IgD-negative memory B cell (primary cell): Measurements from ENCODE around the gene FTO. TPM values are rescaled to one million over a fixed set of nuclear protein-coding genes. Genes with fewer than 3 reads are reported as not detected.
A peak's percentile ranks its signal among the peaks of the same experiment; 100 is the strongest.

Source experiments
- H3K27ac Mint-ChIP-seq, 3 donors: one replicate each; pipeline ENCODE4 v1.8.0; 2020 to 2022; ENCODE audit warnings: mild to moderate bottlenecking in 3 of 3, mixed read lengths in 3 of 3, moderate library complexity in 1 of 3
- H3K27me3 Mint-ChIP-seq: one replicate; pipeline ENCODE4 v1.8.0; 2021; ENCODE audit warnings: mixed read lengths
- H3K36me3 Mint-ChIP-seq: one replicate; pipeline ENCODE4 v1.8.0; 2020; ENCODE audit warnings: mild to moderate bottlenecking, mixed read lengths
- H3K4me1 Mint-ChIP-seq, 3 donors: one replicate each; pipeline ENCODE4 v1.8.0; 2020 to 2022; ENCODE audit warnings: mixed read lengths in 3 of 3, mild to moderate bottlenecking in 1 of 3
- H3K4me3 Mint-ChIP-seq, 4 donors: one replicate each; pipeline ENCODE4 v1.8.0; 2020 to 2022; ENCODE audit warnings: mild to moderate bottlenecking in 4 of 4, mixed read lengths in 4 of 4, moderate library complexity in 3 of 4
- H3K9me3 Mint-ChIP-seq, 3 donors: one replicate each; pipeline ENCODE4 v1.8.0; 2020 to 2021; ENCODE audit warnings: mixed read lengths in 3 of 3, mild to moderate bottlenecking in 1 of 3
- polyA plus RNA-seq: library from polyadenylated mRNA; unstranded; fragments of 300-500 nt; fragmentation: Illumina TruSeq; gene quantifications from one replicate; pipeline ENCODE4 v1.2.3, GENCODE V29; 2021

FTO gene
- polyA plus RNA-seq, 1 donor from 2014 or later = 53.2 TPM

DNA sequence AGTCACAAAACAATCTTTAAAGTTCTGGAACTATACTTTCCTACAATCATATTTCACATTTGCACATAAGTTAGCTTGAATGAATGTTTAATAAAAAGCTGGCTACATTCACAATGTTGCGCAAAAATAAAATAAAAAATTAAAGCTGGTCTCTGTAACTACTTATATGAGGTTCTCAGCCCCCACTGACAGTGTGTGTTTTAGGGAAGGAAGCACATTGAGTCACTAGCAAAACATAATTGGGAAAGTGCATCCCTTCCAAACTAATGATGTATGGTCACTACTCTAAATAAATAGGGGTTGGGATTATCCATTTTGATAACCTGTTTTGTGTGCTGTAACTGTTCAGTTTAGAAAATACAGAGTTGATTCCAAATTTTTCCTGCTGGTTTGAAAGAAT, 330.7 kb downstream of the FTO start:
- Mint-ChIP-seq H3K27ac (no peak overlapping the region), H3K36me3 (peaks cover 8% of the 10 kb centered on the region), H3K4me1 (no peaks in the 10 kb centered on the region), H3K9me3 (peaks cover 4 to 7% (median 4%) of the 10 kb centered on the region in 3 donors), H3K4me3 (no peak overlapping the region), H3K27me3 (no peaks in the 10 kb centered on the region)

DNA sequence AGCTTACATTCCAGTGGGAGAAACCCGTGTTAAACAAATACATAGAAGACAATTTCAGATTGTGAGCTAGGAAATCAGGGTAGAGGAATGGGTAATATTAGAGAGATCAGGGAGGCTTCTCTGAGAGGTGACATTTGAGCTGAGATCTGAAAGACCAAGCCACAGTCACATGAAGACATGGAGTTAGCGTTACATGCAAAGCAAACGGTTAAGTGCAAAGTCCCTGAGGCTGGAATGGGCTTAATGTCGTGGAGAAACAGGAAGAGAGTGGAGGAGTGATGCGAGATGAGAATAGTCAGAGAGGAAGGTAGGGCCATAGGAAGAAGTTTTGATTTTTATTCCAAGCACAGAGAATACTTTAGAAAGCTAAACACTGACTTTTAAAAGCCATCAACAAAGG, 336.5 kb downstream of the FTO start:
- Mint-ChIP-seq H3K9me3 (peaks cover 0 to 4% (median 0%) of the 10 kb centered on the region in 3 donors), H3K4me3 (no peak overlapping the region), H3K27ac (no peak overlapping the region), H3K27me3 (no peaks in the 10 kb centered on the region), H3K36me3 (peaks cover 17% of the 10 kb centered on the region), H3K4me1 (no peaks in the 10 kb centered on the region)

DNA sequence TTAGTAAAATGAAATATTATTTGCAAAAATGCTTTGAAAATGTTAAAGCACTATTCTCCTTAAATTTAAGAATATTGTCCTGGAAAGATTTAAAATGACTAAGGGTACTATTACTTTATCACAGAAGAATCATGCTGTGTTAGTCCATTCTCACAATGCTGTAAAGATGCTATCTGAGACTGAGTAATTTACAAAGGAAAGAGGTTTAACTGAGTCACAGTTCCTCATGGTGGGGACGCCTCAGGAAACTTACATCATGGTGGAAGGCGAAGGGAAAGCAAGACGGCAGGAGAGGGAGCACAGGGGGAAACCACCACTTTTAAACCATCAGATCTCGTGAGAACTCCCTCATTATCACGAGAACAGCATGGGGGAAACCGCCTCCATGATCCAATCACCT, 337.0 kb downstream of the FTO start:
- no peak overlapping the region for H3K27ac Mint-ChIP-seq
- peaks cover 0 to 4% (median 0%) of the 10 kb centered on the region in 3 donors for H3K9me3 Mint-ChIP-seq
- no peaks in the 10 kb centered on the region for H3K27me3 Mint-ChIP-seq
- H3K36me3 Mint-ChIP-seq = peaks cover 17% of the 10 kb centered on the region
- H3K4me1 Mint-ChIP-seq = no peaks in the 10 kb centered on the region
- H3K4me3 Mint-ChIP-seq = no peak overlapping the region

DNA sequence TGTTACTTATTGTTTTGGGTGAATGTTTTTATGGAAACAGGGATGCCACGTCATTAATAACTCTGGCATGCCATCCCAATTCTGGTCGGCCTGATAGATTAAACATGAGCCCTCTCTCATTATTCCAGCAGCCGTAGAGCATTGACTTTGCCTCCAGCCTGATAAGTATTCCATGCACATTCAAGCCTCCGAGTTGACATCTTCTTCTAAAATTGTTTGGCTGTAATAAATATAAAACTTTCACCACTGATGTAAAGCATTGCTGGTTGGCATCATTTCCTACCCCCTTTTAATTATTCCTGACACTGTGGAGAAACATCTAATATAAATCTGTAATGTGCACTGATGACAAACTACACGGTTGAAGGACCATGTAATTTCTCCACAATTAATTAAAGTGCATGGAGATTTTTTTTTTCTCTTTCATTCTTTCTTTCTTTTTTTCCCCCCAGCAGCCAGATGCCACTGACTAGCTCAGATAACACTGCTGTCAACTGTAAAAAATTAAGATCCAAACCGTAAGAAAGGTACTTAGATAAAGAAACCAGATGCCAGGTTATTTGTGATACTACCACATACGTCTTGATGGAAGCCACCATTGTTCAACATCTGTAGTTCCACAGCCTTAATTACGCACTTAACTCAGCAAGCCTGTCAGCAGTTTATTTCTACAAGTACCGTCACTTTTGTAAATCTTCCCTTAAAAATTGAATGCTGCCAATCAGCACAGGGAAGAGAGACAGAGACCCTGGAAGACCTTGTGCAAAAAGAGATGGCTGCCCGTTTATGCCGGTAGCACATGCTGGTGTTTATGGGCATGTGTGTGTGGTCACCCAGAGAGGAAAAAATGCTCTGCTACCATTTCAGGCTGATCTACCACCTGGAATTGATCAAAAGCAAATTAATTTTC, 344.9 kb downstream of the FTO start:
- Mint-ChIP-seq H3K27ac (no peak overlapping the region), H3K4me3 (no peak overlapping the region), H3K4me1 (no peaks in the 10 kb centered on the region), H3K9me3 (no peaks in the 10 kb centered on the region), H3K36me3 (no peaks in the 10 kb centered on the region), H3K27me3 (no peaks in the 10 kb centered on the region)

DNA sequence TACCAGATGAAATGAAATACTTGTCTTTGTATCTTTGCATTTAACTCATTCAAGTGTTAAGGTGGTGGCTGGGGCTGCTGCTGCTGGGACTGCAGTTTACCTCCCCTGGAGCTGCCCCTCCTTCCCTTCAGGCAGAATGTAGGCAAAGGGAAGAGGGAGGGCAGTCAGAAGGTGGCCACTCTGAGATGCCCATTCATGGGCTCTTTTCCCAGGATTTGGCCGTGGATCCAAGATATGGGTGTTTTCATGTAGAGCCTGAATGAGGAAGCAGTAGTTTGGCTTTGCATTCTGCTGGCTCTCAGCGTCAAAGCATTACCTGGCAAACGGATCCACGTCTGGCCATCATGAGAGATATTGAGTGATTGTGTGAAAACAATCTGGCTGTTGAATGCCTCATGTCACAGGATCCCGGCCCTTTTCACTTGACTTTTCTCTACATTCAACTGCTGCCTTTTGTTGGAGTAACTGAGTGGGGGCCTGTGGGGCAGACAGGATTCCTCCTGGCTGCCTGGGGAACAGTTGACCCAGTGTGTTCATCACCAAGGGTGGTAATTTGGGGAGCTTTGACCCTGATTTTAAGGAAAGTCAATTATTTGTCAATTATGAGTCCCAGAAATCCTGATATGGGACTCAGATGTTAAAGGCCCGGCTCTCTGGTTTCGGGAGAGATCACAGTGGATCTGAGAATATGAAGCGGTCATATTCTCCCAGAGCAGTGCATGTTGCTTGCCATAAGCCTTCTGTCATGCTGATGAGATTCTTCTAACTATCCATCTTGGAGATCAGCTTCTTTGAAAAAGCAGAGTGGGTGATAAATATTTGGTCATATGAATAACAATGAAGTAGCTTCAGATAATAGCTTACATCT, 345.9 kb downstream of the FTO start:
- H3K4me1 Mint-ChIP-seq = no peaks in the 10 kb centered on the region
- no peaks in the 10 kb centered on the region for H3K27me3 Mint-ChIP-seq
- H3K27ac Mint-ChIP-seq = no peak overlapping the region
- H3K9me3 Mint-ChIP-seq = no peaks in the 10 kb centered on the region
- H3K4me3 Mint-ChIP-seq = peak overlapping the region in 1 of 4 donors; percentile 28
- no peaks in the 10 kb centered on the region for H3K36me3 Mint-ChIP-seq

DNA sequence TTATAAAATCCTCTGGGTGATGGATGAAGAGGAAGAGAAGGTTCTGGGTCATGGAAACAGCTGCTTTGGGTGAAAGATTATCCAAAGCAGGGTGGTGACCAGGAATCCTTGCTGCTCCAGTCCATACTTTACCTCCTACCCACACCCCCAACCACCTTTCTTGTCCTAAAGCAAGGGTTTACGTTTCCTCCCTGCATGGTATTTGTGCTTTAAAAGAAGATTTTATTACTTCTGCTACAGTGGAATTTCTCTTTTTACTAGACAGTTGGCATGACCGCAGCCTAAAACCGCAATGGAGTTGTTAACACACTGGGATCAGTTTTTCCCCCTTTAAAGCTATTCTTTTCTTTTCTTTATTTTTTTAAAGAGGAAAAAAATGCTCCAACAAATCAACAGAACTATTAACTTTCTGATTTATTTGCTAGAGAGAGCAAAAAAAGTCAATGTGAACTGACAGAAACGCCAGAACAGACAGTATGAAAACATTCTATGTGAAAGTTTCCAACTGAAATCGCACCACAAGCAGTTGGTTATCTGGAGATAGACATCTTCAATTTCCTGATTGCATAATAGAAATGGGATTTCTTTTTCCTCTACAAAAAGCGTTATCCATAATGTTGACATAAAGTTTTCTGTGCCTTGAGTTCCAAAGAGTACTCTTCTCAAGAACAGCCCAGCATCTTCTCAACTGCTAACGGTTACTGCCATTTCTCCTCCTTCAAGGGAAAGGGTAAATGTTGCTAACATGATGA, 346.7 kb downstream of the FTO start:
- Mint-ChIP-seq H3K9me3 (no peaks in the 10 kb centered on the region), H3K27ac (no peak overlapping the region), H3K27me3 (no peaks in the 10 kb centered on the region), H3K4me1 (no peaks in the 10 kb centered on the region), H3K4me3 (no peak overlapping the region), H3K36me3 (no peaks in the 10 kb centered on the region)

DNA sequence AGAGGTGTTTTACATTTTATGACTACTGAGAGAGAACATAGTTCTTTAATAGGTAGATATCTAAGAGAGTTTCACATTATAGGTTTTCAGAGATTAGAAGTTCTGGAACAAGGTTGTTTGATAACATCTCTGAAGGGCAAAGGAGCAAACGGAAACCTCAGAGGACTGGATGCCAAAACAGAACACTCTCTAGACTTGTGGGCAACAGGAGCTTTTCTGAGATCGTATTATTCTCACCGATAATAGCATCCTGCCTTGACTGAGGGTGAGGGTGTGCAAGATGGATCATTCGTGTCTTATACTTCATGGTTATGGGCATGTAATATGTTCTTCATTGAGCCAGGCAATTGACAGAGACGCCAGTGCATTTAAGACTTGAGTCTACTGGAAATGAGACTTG, 347.9 kb downstream of the FTO start:
- Mint-ChIP-seq H3K4me3 (no peak overlapping the region), H3K4me1 (no peaks in the 10 kb centered on the region), H3K27me3 (no peaks in the 10 kb centered on the region), H3K27ac (no peak overlapping the region), H3K36me3 (peaks cover 2% of the 10 kb centered on the region), H3K9me3 (no peaks in the 10 kb centered on the region)

DNA sequence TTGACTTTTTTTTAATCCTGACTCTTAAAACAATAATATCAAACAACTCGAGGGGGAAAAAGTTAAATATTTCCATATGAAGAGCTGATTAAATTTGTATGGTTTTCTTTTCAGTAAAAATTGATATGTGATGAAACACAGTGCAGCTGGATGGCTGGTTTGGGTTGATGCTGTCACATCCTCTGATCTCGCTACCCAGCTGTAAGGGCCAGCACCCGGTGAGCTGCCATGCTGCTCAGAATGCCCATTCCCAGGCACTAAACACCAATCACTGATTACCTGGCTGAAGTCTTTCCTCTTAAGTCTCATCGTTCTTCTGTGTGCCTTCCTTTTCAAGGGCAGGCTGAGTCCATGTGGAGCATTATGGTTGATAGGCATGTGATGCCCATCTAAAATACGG, 348.3 kb downstream of the FTO start:
- H3K36me3 Mint-ChIP-seq = peaks cover 2% of the 10 kb centered on the region
- H3K4me1 Mint-ChIP-seq = no peaks in the 10 kb centered on the region
- no peak overlapping the region for H3K4me3 Mint-ChIP-seq
- no peaks in the 10 kb centered on the region for H3K9me3 Mint-ChIP-seq
- no peaks in the 10 kb centered on the region for H3K27me3 Mint-ChIP-seq
- no peak overlapping the region for H3K27ac Mint-ChIP-seq

DNA sequence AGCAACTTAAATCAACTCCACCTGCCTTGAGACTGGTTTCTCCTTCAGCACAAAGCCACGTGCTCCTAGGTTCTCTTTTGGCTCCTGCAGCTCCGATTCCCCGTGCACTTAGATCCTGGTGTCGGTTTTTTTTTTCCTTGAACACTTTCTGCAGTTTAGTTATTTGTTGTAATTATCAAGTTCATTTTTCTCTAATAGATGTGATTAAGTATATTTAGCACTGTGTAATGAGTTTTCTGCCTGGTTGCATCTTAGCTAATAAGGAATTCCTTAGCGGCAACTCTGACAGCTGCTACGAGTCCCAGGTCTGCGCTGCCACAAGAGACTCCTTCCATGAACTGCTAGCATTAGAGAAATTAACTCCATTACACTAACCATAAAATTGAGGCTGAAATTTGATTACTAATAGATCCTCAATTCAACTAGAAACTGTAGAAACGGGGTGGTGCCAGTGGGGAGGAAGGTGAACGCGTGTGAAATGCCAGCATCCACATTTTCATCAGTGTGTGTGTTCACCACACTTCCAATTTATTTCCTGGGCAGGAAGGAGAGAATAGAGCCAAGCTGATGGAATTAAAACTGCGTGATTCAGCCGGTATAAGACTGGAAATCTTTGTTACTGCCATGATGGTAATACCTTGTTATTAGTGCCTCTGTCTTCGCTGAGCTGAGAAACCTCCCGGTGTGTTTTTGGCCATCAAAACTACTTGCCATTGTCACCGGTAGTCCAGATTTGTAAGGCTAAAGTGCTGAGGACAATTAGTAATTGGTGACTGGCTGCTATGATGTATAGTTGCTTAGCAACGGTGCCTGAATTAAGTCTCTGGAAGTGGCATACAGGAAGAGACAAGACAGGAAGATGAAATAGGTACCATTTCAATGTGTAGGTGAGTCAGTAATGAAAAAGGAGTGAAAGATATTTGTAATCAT, 350.2 kb downstream of the FTO start:
- H3K9me3 Mint-ChIP-seq = no peaks in the 10 kb centered on the region
- no peak overlapping the region for H3K27ac Mint-ChIP-seq
- peaks cover 2% of the 10 kb centered on the region for H3K36me3 Mint-ChIP-seq
- no peak overlapping the region for H3K4me3 Mint-ChIP-seq
- H3K4me1 Mint-ChIP-seq = no peaks in the 10 kb centered on the region
- no peaks in the 10 kb centered on the region for H3K27me3 Mint-ChIP-seq

DNA sequence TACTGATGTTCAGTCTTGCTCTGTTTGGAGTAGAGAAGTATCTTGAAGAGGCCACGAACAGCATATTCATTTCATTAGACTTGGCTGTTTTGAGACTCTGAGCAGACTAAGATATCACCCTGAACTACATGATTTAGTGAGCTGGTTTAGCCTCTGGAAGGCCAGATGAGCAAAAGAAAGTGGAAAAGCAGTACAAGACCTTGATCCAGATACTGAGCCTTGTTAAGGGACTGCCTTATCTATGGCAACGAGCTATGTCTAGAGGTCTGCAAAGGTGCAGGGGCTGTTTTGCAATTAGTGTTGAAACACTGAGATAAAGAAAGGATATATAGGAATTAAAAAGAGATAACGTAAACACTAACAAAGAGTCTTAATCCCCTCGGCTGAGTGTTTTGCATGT, 351.2 kb downstream of the FTO start:
- Mint-ChIP-seq H3K27ac (no peak overlapping the region), H3K4me1 (no peaks in the 10 kb centered on the region), H3K27me3 (no peaks in the 10 kb centered on the region), H3K4me3 (no peak overlapping the region), H3K9me3 (no peaks in the 10 kb centered on the region), H3K36me3 (peaks cover 2% of the 10 kb centered on the region)

DNA sequence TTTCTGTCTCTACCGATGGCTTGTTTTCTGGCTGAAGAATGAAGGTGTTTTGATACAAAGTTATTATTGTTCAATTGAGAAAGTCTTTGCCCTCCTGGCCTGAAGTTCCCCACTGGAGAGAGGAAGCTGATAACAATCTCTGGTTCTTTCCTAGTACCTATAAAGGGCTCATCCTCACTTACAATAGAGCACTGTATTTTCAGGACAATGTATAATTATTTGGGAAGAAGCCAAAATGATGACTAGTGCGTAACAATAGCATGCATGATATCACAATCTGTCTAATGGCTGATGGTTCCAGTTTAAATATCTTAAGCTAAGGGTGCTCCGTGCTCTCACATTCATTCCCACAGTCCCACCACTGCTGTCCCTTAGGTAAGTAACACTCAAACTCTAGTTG, 351.9 kb downstream of the FTO start:
- Mint-ChIP-seq H3K4me3 (no peak overlapping the region), H3K27ac (no peak overlapping the region), H3K9me3 (no peaks in the 10 kb centered on the region), H3K4me1 (no peaks in the 10 kb centered on the region), H3K27me3 (no peaks in the 10 kb centered on the region), H3K36me3 (peaks cover 4% of the 10 kb centered on the region)

DNA sequence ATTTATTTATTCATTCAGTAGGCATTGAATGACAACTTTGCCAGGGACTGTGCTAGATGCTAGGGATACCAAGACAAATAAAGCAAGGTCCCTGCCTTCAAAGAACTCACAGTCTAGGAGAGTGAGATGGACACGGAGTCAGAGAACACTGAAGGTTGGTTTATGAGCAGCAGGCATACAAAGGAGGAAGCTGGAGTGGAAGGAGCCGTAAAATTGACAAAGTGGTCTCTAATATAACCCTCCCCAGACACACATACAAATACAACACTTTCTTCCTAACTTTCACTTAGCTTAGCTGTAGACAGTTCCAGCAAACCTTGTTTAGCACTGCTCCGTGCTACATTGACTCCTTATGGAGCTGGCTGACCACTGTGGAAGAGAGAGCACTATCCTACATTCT, 353.0 kb downstream of the FTO start:
- no peaks in the 10 kb centered on the region for H3K27me3 Mint-ChIP-seq

DNA sequence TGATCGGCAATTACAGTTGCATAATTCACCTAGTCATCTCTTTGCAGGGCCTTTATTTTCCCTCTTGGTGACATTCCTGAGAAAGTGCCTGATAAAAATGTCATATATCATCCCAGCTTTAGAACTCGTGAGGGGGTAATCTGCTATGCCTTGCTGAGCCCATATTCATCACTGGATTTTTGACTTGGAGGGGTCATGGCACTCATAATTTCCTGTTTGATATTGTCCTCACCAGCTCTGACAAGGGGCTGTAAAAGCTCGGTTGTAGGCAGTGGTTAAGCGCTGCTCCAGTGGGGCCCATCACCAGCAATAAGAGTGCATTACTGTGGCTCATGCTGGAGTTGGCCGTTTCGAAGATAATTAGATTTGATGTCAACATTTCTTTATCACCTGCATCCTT, 355.4 kb downstream of the FTO start:
- H3K27me3 Mint-ChIP-seq = no peaks in the 10 kb centered on the region
- no peaks in the 10 kb centered on the region for H3K9me3 Mint-ChIP-seq
- H3K4me1 Mint-ChIP-seq = no peaks in the 10 kb centered on the region
- peaks cover 10% of the 10 kb centered on the region for H3K36me3 Mint-ChIP-seq
- H3K4me3 Mint-ChIP-seq = no peak overlapping the region
- no peak overlapping the region for H3K27ac Mint-ChIP-seq

More for the DNA sequence above, 353.0 kb downstream of the FTO start:
- no peaks in the 10 kb centered on the region for H3K9me3 Mint-ChIP-seq
- H3K36me3 Mint-ChIP-seq = peaks cover 4% of the 10 kb centered on the region
- H3K4me1 Mint-ChIP-seq = no peaks in the 10 kb centered on the region
- peak overlapping the region in 1 of 4 donors; percentile 78 for H3K4me3 Mint-ChIP-seq
- H3K27ac Mint-ChIP-seq = no peak overlapping the region
